GM19240 (cell line): ENCODE data around the gene PPP1R3D.

Source experiments
- DNase-seq: peaks from one replicate; pipeline ENCODE4 v3.0.0; 2011; ENCODE audit warnings: low spot score; ENCODE audit not compliant: insufficient read length

Gene PPP1R3D

DNA sequence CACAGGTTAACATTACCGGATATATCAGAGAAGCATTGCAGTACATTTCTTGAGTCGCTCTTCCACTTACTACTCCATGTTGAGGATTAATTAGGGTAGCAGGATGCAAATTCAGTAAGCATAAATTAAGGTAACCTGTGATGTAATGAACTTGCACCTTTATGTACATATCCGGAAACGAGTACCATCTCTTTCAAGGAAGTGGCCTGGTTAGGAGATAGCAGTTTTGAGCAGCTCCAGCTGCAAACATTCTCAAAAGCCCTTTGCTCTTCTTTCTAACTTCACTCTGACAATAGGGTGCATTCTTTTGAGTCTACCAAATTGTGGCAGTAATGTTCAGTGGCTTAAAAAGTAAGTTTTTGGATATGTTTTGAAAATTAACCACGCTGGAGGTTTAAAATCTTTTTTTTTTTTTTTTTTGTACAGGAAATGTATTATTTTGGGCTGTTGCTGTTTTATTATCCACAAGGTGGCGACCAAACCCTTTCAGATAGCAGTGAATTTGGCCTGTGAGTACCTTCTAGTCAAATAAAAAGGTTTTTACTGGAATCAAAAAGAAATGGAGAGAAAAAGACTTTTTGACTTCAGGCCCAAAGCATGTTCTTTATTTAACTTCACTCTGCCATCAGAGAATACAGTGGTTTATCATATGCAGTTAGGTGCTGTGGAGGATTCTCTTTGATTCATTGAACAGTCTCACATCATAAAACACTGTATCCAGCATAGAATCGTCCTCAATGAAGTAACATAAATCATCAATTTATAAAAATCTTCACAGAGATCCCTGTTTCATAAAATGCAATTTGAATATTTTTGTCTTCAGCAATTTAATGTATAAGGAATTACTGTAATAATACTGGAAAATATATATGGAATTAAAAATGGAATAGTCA, 9.0 kb upstream of the PPP1R3D start:
- no peak for DNase-seq

DNA sequence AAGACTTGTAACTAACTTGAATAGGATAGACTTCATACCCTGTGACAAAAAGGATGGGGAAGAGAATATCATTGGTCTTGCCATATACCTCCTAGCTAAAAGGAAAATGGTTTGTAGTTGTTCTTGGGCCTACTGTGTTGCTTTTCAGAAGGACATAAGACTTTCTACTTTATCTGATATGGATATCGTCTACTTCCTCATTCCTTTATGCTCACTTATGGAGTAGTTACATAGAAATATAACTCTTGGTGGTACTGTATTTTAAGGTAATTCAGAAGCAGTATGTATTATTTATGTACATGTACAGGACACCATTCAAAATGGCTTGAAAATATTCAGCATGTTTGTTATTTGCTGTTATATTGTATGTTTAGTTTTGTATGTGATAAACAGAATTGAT, 8.1 kb upstream of the PPP1R3D start:
- DNase-seq = no peak

DNA sequence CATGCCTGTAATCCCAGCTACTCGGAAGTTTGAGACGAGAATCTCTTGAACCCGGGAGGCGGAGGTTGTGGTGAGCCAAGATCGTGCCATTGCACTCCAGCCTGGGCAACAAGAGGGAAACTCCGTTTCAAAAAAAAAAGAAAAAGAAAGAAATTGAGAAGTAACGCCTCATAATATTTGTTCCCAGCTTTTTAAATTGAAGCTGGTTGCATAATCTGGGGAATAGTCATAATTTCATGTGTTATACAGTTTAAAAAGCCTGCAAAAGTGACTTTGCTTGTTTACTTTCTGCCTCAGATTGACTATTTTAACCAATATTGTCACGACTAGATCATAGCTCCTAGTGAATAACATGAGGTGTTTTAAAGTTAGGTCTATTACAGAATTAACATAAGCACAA, 7.3 kb upstream of the PPP1R3D start:
- no peak for DNase-seq

DNA sequence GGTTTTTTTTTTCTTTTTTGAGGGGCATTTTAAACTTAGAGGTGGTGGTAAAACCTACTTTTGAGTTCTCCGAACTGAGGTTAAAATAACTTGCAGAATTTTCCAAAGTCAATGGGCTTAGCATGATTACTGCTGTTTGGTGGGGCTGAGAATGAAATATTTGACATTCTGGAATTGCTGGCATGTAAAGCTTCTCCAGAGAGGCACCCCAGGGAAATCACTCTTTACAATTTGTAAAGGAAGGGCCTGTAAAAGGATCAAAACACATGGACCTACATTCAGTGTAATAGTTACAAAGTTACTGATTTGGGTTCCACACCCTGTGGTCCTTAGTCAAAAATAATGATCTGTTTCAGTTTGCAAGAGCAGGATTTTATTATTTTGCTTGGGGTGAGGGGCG, 5.6 kb upstream of the PPP1R3D start:
- DNase-seq = no peak

GRCh38 chr20:59945175-59945574, 5.1 kb upstream of the PPP1R3D start:
- DNase-seq = no peak

DNA sequence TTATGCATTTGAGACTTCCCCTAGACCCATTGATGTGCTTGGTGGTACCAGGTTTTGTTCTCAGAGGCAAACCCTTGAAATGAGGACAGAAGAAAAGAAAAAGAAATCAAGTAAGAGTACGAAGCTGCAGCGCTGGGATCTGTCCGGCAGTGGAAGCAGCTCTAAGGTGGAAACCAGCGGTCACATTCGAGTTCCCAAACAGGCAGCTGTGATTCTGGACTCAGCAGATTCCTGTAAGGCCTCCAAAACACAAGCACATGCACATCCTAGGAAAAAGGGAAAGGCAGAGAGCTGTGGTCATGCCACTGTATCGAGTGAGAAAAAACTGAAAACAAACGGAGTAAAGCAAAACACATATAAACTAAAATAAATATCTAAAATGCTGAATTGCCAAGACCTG, 4.6 kb upstream of the PPP1R3D start:
- no peak for DNase-seq

DNA sequence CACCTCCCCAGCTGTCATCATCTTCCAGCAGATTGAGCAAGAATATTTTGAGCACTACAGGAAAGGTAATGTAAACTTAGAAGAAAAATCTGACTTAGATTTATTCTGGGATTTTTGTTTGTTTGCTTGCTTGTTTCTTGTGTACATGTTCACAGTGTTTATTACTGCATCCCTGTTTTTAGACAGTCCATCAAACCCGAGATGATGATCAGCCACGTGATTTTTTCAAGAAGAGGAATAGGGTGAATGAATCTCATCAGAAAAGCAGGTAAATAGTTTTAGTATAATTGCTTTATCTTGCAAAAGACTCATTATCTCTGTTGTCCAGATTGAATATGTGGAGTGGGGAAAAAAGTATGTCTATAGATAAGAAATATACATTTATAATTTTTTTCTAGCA, 2.1 kb upstream of the PPP1R3D start:
- DNase-seq = no peak

DNA sequence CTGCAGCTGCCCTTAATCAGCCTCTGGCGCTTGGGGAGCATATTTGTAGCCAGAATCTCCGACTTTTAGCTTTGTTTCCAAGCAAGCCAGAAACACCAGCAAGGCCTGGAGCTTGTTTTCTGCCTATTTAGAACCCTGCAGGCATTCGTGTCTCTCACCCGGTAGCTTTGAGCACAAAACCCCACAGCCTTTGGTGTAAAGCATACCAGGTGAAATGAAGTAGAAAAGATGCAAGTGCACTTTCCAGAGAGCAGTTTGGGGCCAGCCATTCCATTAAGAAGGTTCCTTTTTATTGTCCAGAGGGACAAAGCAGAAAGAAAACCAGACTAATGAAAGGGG, 820 bp upstream of the PPP1R3D start:
- DNase-seq = no peak

DNA sequence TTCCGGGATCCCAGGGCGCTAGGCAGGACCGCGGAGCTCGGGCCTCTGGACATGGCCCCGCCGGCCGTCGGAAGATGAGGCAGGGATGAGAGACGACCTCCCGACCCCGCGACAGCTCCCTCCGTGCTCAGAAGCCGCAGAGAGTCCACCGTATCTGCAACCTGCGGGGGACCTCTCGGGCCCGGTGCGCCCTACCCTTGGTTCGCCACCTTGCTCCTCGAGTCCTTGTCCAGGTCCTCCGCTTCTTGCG, 301 bp downstream of the PPP1R3D start:
- DNase-seq = no peak

DNA sequence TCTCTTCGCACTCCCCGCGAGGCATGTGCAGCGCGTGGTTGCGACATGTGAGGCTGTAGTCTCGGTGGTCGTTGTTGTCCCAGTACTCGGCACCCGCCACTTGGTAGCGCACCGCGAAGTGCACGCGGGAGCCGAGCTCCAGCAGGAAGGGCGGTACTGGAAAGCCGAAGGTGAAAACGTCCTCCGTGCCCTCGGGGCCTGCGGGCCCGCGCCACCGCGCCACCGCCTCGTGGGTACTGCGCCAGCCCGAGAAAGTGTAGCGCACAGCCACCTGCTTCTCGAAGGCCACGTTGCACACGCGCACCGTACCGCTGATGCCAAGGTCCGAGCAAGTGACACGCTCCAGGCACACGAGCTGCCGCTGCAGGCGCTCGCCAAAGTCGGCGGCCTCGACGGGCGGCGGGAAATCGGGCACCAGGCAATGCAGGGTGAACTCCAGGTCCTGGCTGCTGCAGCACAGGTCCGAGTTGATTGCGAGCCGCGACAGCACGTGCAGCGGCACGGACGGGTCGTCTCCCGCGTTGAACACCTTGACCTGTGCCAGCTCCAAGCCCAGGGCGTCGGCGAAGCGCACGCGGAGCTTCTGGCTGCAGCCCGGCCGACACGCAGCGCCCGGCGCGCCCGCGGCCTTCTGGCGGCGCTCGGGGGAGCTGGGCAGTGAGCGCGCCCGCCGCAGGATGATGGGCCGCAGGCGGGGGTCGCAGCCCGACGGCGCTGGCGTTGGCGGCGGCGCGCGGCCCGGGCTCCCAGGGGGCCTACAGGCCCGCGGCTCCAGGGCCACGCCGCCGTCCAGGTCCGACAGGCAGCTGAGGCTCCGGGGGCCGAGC, 840 bp downstream of the PPP1R3D start:
- no peak for DNase-seq

DNA sequence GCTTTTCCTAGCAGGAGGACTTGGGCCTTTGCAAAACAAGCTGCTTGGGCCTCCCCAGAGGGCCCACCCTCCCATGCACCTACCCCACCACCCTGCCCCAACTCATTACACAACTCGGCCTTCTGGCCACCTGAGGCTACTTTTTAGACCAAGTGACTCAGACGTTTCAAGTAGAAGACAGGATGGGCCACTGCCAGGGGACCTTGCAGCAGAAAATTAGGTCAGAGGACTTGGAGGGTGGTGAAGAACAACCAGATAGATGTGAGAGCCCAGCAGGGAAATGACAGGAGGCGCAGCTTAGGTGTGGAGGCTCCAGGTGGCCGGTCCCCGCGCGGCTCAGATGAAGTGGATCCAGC, 1.4 kb downstream of the PPP1R3D start:
- no peak for DNase-seq

GRCh38 chr20:59938221-59938620, 1.9 kb downstream of the PPP1R3D start:
- no peak for DNase-seq

GRCh38 chr20:59937150-59937549, 3.0 kb downstream of the PPP1R3D start:
- DNase-seq = no peak

- no peak for DNase-seq
Measured at GRCh38 chr20:59936409-59936808, 3.7 kb downstream of the PPP1R3D start.

- no peak for DNase-seq
Measured at GRCh38 chr20:59935457-59936185, 4.5 kb downstream of the PPP1R3D start.

DNA sequence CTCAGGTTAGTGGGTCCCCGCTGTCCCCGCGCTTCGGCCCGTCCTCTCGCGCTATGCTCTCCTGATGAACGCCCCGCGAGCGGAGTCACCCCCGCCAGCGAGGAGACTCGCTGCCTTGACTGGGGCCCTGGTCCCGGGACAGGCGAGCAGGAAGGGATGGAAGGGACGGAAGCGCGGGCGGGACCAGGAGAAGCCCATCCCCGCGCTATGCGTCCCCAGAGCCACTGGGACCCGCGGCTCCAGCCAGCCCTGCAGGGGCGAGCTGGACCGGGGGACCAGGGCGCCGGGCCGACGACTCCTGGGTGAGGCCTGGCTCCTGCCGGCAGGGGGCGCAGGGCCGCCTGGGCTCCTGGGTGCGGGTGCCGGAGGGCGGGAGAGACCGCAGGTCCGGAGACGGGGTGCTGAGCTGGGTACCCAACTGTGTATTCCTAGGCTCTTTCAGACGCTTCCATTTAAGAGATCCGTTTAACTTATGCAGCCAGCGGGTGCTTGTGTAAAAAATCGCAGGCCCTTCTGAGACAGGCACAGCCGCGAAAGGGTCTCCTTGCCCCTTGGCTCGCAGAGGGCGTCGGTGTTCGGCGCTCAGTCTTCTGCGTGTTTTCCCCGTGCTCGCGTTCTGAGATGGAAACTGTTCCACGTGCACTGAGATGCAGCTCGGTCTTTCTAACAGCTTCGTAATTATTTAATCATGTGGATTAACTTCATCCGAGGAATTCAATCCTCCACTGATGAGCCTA, 6.1 kb downstream of the PPP1R3D start:
- DNase-seq = peak; percentile 33

DNA sequence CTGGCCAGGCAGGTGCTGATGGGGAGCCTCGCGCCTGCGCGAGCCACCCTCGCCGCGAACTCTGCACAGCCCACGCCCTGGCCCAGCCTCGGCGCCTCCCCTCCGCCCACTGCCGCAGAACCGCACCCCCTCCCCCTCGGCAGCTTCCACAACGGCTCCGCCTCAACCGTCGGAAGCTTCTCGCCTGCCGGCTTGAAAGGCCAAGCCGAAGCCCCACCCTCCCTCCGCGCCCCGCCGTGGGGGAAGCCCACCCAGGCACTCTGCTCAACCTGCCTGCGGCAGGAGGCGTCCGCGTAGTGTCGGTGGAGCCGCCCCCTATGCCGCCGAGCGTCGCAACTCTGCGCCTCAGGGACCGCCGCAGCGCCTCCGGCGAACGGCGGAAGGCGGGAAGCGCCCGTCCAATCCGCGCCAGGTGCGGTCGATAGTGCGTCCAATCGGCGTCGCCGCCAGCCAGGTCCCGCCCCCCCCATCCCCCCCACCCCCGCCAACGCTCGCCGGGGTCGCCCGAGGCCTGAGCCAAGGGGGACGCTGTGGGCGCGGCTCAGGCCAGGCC, 6.7 kb downstream of the PPP1R3D start, which contains the start of gene SYCP2:
Gene SYCP2, minus strand, starts transcription at position 342 of the 553 bp plus-strand sequence. CDS start 11,224 bp downstream, outside the sequence.
- DNase-seq = no peak

DNA sequence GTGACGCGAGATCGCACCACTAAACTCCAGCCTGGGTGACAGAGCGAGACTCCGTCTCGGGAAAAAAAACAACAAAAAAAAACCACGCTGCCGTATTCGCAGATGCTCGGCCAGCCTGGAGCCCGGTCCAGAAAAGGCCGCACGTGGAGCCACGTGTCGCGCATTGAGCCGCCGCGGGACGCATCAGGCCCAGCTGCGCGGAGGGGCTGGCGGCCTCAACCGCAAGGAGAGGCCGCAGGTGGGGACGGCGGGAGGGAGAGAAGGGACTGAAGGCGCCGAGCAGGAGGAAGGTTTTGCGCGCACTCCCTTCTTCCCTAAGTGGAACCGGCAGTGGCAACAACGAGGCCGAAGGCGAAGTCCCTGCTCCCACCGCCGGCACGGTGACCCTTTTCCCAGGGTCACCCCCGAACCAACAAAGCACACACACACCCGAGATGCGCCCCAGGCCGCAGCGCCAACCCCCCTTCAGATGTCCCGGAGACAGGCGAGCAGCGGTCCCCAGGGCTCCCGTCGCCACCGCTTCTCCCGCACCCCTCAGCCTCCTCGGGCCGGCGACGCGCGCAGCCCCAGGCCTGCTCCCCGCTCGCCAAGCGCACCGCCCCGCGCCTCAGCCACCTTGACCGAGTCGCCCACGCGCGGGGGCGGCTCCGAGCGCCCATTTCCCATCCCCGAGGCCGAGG, 7.3 kb downstream of the PPP1R3D start:
- no peak for DNase-seq

DNA sequence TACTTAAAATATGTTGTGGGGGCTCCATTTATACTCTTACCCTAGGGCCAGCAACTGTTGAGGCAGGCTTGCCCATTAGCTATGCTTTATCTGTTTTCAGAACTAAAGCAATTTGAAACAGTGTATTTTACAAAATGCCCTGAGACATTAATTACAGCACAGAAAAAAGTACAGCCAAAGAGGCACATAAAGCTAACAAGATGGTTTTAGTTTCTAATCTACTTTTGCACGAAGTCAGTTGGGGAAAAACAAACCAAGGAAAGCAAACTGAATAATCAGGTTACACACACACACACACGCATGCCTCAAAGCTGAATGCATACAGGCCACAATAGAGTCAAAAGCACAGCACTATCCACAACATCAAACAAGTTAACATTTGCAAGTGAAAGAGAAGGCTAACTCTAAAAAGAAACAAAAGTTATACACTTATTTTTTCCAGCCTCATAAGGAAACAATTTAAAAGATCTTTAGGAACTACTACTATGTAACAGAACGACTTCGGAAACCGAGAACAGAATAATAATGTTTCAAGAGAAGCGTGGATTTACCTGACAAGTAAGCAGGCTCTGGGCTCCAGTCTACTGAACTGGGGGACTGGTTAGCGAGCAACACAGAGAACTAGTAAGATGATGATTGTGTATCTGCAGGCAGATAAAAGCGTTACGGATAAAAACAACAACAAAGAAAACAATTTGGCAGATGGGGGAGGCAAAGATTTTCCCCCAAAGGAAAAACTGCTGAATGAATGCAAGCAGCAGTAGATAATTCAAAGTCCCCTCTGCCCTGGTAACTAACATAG, 8.4 kb downstream of the PPP1R3D start:
- DNase-seq = no peak

- no peak for DNase-seq
Measured at GRCh38 chr20:59925899-59926298, 14.2 kb downstream of the PPP1R3D start.
